GM19452 (cell line): ENCODE data around the gene REPIN1.
A peak's percentile ranks its signal among the peaks of the same experiment; 100 is the strongest.

Source experiments
- ATAC-seq: cut with Tn5 transposase; IDR thresholded peaks from one replicate; pipeline ENCODE4 v1.9.1; 2021; ENCODE audit not compliant: unreplicated experiment

Gene REPIN1

GRCh38 chr7:150336746-150337145 is 31.9 kb upstream of the REPIN1 start:
- ATAC-seq, result no peak

GRCh38 chr7:150337179-150337578 is 31.4 kb upstream of the REPIN1 start:
- ATAC-seq, result no peak

GRCh38 chr7:150337659-150338081 is 31.0 kb upstream of the REPIN1 start:
- ATAC-seq, result no peak

GRCh38 chr7:150338166-150338829 is 30.3 kb upstream of the REPIN1 start:
- ATAC-seq, result no peak

- ATAC-seq, result no peak
These were observed 29.2 kb upstream of the REPIN1 start for GRCh38 chr7:150339409-150339809.

GRCh38 chr7:150340024-150340749 is 28.4 kb upstream of the REPIN1 start:
- no peak for ATAC-seq

- ATAC-seq, result no peak
These were observed 27.8 kb upstream of the REPIN1 start for GRCh38 chr7:150340875-150341262.

GRCh38 chr7:150341263-150342120 is 27.1 kb upstream of the REPIN1 start, which contains the start of gene RARRES2:
Gene RARRES2 (minus strand): TSS chr7:150341629. CDS start chr7:150340609, 1,020 bp downstream.
- no peak for ATAC-seq

- no peak for ATAC-seq
These were observed 26.6 kb upstream of the REPIN1 start for GRCh38 chr7:150342121-150342408.

GRCh38 chr7:150343225-150343624 is 25.4 kb upstream of the REPIN1 start:
- ATAC-seq, result no peak

GRCh38 chr7:150344299-150344698 is 24.3 kb upstream of the REPIN1 start:
- no peak for ATAC-seq

GRCh38 chr7:150345012-150345411 is 23.6 kb upstream of the REPIN1 start:
- no peak for ATAC-seq

- ATAC-seq, result no peak
These were observed 21.7 kb upstream of the REPIN1 start for GRCh38 chr7:150346922-150347321.

GRCh38 chr7:150351587-150352194 is 16.9 kb upstream of the REPIN1 start:
- no peak for ATAC-seq

- ATAC-seq, result no peak
These were observed 13.0 kb upstream of the REPIN1 start for GRCh38 chr7:150355666-150356059.

GRCh38 chr7:150356265-150356897 is 12.2 kb upstream of the REPIN1 start:
- ATAC-seq, result no peak

GRCh38 chr7:150357270-150357669 is 11.4 kb upstream of the REPIN1 start:
- ATAC-seq, result peak; percentile 61

- ATAC-seq, result peak; percentile 13
These were observed 10.7 kb upstream of the REPIN1 start for GRCh38 chr7:150357771-150358427.

GRCh38 chr7:150358433-150358832 is 10.2 kb upstream of the REPIN1 start:
- no peak for ATAC-seq

- ATAC-seq, result no peak
These were observed 9.5 kb upstream of the REPIN1 start for GRCh38 chr7:150358988-150359621.
